Muscle of arm (tissue), 12 donors: ENCODE results near the gene DR1. TPM values are rescaled to one million over a fixed set of nuclear protein-coding genes. Genes with fewer than 3 reads are reported as not detected.
"Not testable (repeated sequence)": the region's sequence is repeated elsewhere in the genome, so short reads cannot be mapped to it uniquely, and the experiment has no call there.

Experiments used
- DNase-seq: peaks from one replicate; pipeline ENCODE4 v3.0.0-alpha.2; 2013
- polyA plus RNA-seq, 12 donors: library from polyadenylated mRNA; unstranded; fragments of 120-200 nt; gene quantifications; one replicate each; pipeline ENCODE4 v1.2.1, GENCODE V29; 2013; ENCODE audit not compliant: insufficient read length in 12 of 12

Gene DR1
- polyA plus RNA-seq, 12 donors, result 36.4 to 85.2 (median 69.9) TPM

DNA sequence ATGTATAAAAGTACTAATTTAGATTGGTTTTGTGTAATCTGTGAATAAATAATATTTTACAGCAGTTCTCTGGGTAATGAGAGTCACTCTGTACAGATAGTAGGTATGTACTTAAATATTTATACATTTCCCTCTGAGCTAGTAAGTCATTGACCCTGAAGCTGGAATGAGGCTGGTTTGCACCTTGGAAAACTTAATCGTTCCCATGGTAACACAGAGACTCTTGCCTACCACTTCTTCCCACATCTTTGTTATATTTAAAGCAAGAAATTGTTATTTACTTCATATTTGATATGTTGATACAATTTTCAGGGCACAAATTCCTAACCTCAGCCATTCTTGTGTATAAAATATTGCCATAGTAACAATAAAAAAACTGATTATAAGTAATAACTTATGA, 13.3 kb upstream of the DR1 start:
- DNase-seq, result no peak

DNA sequence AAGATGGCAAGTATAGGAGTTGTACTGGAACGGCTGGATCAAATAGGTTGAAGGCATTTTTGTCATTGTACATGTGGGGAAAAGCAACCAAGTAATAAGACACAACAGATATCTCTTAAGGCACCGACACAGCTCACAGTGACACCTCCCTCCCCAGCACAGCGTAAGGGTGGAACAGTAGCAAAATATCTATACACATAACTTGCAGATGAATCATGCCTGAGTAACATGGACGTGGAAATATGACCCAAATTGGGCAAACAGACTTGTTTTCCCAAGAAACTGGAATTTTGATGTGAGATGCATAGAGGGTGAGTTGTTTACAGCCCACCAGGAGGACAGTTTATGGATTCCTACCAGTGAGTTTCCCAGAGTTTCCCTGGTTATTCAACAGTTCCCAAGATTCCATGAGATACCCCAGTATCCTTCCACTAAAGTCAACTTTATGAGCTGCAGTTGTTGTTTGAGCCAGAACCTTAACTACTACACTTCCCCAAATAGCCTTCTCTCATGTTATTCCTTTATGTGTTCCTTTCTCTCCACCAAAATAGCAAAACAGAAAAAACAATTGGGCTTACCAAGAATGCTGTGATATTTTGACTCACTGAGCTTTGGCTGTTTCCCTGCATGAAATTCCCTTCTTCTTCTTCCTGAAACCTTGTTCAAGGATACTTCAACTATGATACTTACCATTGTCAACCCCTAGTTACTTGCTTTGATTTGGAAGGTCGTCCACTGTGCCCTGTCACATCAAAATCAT, 7.1 kb upstream of the DR1 start:
- DNase-seq, result no peak

DNA sequence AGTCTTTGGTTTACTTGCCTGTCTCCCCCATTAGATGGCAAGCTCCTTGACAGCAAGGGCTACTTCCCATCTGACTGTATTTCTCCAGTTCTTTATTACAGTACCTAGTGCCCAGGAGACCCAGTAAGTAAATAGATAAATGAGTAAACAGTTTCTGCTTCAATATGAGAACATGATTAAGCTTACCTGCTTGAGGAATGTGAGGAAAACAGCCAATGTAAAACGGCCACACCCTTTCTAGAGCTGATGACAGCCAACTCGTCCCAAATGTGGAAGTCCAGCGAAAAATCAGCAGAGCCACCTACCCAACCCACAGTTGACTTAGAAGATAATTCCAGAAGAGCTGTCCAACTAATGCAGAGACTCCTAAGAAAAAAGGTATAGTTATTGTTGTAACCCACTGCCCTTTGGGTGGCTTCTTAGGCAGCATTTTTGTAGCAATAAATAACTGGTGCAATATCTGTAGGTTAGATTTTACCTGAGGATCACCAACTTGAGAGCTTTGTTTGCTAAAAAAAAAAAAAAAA, 6.5 kb upstream of the DR1 start:
- no peak for DNase-seq

DNA sequence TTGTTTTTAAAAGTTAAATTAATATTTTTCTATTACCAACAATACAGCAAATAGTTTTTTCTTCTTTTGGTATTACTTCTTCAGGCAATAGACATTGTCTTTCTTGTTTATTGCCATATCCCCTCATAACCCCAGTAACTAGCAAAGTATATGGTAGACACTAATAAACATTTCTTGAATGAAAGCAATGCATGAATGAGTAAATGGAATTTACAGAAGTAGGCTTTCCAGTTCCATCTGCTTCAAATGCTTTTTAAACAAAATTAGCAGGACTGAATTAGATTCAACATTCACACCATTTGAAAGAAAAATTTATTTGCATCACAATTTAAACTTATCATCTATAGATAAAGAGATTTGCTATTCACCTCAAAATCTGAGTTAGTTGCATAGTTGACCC, 5.6 kb upstream of the DR1 start:
- no peak for DNase-seq

DNA sequence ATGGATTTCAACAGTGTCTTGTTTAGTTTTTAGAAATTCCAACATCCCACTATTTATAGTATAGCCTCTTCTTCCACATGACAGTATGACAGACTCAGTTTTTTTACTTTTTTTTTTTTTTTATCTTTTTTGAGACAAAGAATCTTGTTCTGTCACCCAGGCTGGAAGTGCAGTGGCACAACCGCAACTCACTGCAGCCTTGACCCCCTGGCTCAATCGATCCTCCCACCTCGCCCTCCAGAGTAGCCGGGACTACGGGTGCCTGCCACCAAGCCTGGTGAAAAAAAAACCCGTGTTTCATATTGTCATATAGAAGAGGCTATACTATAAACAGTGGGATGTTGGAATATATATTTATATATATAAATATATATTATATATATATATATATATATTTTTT, 1.2 kb upstream of the DR1 start:
- DNase-seq, result no peak

DNA sequence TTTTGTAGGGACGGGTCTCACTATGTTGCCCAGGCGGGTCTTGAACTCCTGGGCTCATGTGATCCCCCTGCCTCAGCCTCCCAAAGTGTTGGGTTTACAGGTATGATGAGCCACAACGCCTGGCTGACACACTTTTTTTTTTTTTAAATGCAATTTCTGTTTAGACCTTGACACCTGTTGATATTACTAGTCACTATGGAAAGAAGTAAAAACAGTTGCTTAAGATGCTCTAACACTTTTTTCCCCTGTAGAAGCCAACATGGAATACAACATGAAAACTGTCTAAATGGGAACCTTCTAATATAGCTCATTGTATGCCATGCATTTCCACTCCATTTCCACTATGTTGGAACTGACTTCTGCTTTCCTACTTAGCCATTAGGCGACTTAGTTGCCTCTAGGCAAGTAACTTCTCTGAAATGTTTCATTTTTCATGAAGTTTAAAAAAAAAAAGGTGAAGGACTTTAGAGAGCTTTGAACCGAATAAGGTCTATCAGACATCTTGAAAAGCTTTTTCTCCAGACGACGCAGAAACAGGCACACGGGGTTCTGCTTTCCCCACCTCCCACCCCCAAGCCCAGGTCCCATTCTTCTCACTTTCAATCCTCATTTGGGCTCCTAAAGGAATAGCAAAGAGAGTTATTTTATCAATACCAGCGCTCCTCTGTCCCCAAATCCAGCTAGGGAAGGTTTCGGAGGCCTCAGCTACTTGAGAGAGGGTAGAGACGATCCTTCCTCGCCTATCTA, 648 bp upstream of the DR1 start:
- no peak for DNase-seq

DNA sequence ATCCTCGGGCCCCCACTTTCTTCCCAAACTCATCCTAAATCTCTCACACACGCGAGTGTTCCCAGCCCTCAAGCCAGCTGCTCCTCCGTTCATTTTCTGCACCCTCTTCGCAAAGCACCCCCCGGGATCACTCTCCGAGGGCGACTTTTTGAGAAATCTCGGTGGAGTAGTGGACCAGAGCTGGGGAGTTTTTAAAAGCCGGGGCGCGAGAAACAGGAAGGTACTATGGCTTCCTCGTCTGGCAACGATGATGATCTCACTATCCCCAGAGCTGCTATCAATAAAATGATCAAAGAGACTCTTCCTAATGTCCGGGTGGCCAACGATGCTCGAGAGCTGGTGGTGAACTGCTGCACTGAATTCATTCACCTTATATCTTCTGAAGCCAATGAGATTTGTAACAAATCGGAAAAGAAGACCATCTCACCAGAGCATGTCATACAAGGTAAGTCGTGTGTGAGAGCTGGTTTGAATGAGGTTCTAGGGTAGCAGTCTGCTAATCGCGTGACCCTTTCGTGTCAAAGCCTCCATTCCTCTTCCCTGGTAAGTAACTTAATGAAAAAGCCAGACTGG, 800 bp downstream of the DR1 start:
- DNase-seq, result no peak

DNA sequence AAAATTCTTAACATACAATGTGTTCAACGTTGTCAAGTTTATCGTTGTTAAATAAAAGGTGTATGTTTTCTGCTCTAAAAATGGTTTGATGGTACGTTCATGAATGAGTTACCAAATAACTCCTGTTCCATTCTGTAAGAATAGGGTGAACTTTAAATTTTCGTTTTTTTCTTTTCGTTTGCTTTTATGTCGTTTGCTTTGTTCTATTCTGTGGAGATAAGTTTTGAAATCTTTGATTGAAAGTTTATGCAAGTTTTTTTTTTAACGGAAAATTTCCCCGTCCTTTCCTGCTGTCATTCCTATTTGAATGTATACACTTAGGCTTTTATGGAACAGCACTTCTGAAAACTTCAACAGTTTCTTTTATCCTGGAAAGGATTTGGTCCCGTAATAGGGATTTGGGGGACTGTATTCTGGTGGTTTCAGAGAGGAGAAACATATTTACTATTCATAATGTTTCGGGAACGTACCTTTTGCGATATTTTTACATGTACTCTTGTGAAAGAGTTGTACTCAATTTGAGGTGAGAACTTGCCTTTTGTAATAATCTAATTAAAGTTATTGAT, 1.7 kb downstream of the DR1 start:
- no peak for DNase-seq

DNA sequence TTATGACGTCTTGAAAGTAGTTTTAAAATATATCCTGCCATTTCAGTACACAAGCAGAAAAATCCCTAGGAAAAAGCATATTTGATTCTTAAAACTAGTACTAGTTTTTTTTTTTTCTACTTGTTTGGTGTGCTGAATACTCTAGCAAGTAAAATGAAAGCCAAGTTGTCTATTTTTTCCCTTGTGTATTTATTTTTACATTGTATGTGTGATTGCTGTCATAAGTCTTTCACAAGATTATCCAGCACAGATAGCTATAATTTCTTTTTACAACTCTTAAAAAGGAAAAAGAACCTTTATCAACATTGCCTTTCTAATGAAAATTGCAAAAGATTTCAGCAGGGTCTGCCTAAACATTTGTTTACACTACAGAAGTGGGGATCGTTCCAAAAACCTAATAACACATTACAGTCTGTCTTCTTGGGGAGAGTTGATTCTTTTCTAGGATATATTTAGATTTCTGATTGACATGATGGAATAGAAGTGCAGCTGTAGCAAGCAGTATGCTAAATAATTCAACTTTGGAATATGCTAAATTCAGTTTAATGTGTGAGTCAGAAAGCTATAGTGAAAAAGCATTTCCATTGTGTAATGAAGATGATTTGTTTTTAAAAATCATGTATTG, 2.5 kb downstream of the DR1 start:
- DNase-seq, result no peak

DNA sequence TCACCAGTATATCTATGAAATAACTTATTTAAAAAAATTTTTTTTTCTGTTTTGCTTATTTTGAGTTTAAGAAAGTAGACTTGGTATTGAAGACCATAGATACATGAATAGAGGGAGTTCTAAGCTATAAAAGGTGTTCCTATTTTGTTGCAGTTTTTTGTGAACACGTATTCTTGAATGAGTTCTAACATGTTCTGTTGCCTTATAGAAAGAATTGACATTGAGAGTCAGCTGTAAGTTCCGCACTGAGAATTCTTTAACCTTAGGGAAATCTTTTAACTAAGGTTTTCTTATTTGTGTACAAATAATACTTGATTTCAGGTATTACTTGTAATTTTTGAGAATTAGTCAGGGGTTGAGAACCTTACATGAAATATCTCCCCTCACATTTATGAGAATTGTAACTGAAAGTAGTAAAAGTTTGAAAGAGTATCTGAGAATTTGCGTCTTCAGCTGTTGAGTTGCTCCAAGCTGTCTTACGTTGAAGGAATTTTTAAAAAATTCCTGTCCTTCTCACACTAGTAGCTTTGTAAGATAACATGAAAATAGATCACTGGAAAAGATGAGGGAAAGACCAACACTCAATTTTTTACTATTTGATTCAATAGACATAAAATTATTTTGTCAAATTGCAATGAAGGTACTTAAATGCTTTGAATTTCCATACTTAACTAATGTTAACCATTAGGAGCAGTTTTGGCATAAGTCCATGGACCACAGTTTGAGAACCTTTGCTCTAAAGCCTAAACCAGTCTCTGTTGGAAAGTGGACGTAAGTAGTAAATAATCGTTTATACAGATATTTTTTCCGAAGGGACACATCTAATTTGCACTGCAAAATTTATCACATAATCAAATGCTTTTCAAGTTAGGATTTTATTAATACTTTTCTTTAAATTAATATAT, 3.8 kb downstream of the DR1 start:
- DNase-seq, result no peak

DNA sequence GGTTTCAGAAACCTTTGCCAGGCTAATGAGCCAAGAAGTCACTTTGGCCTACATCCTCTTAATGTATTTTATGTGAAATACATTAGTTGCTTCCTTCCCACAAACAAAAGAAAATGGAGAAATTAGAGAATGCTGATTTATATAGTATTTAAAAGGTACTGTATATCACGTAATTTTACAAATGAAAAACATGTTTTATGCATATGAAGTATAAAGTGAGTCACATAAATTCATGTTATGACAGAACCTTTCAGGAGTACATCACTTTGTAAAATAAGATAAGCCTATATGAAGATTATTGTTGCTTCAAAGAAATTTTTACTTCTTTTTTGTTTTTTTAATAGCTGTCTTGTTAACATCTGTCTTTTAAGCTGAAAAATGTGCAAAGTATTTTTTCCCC, 4.6 kb downstream of the DR1 start:
- DNase-seq, result no peak

DNA sequence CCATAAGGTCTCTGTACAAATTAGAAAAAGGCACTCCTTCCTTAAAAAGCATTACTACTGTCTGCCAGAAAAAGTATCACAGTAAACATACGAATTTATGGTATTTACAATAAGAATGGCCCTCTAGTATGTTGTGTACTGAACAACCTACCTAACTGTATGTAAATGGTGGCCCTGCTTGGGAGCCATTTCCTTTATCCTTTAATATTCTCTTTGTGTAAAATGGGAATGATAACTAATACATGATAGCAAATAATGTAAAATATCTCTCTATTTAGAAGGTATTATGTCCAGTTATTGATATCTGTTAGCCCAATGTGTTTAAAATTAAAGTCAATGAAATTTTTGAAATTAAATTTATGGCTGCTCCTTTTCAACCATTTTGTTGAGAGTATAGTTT, 5.2 kb downstream of the DR1 start:
- no peak for DNase-seq

DNA sequence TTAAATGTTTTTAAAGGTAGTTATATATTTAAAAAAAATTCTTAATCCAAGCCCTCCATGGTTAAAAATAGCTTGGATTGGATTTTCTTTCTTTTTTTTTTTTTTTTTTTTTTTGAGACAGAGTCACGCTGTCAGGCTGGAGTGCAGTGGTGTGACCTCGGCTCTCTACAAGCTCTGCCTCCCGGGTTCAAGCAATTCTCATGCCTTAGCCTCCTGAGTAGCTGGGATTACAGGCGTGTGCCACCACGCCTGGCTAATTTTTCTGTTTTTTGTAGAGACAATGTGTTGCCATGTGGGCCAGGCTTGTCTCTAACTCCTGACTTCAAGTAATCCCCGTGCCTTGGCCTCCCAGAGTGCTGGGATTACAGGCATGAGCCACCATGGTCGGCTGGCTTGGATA, 5.6 kb downstream of the DR1 start:
- not testable (repeated sequence) for DNase-seq

DNA sequence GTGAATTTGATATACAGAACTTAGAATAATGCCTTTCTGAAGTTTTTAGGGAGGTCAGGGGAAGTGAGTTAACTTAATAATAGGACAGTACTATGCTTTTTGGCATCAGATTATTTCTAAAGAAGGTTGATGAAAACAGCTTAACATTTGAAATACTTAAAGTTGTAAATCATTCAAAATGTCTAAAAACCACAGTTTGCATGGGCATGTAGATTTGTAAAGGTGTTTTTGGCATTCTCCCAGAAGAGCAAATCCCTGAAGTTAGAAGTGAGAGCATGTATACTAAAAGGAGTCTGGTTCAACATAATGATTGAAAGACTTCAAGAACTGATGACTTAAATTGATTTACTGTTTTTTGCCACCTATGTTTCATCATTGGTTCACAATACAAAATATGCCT, 6.7 kb downstream of the DR1 start:
- no peak for DNase-seq

DNA sequence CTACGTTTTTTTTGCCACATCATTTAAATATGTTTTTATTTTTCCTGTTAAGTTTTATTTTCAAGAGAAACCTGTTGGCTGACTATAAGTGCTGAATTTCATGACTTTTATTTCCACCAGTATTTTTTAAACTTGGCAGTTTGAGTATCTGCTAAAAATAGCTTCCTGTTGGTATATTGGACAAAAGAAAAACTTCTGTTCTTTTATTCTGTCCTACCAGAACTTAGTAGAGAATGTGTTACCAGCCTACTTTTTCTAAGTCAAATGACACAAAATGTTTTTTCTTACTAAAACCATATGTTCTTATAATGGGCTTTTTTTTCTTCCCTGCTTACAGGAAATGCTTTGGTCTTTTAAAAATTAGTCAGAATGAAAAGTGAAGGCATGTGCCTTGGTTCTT, 7.6 kb downstream of the DR1 start:
- DNase-seq, result no peak

DNA sequence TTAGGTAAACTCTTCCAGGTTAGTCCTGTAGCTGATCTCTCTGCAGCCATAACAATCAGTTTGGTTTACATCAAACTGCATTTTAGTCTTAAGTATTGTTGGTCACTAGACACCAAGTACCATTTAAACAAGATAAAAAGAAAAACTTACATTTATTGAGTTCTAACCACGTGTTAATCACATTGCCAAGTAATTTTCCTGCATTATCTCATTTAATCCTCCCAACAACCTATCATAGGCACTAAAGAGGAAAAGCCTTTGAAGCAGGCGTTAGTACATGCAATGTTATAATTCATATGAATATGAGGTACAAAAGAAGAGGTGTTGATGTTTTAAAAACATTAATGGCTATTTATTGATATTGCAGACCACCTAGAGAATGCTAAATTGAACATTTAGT, 9.0 kb downstream of the DR1 start:
- DNase-seq, result no peak

DNA sequence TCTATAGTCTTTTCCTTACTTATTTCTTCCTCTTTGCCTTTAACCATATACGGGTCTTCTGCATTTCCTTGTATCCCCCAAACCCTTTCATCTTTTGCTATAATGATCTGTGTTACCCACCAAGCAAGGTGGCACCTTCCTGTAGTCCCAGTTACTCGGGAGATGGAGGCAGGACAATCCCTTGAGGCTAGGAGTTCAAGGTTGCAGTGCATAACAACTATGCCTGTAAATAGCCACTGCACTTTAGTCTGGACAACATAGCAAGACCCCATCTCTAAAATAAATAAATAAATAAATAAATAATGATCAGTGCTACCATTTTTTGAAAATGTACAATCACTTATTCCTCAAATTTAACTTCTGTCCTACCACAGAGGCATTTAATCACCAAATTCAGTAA, 11.5 kb downstream of the DR1 start:
- DNase-seq, result no peak

DNA sequence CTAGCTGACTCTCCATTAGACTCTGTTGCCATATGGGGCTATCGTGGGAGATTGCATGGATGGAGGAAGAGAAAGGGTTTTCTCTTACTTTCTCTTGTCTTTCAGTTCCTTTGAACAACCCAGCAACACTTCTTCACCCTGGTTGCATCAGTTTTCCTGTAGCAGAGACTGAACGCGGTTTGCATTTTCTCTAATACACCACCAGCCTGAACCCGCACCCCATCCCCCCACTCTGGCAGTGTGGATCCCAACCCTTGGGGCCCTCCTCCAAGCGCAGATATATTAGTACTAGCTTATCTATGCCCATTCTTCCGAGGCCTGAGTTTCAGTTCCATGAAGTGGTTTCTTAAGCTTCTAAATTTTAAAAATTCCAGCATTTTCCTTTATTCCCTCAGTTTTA, 12.6 kb downstream of the DR1 start:
- DNase-seq, result no peak

DNA sequence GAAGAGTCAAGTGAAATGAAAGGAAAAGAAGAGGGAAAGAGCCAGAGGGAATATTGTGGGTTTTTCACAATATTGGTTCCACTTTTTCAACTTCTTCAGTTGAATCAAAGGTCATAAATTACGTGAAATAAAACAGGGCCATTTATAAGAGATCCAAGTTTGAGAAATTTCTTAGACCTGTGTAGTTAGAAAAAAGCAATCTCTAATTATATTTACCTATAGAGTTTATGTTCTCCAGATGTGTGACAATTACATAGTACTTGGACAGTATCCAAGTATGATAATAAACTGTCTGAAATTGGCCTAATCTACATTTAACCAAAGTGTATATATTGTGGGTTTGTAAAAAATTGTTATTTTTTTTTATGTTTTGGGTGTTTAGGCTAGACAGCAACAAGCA, 14.4 kb downstream of the DR1 start:
- no peak for DNase-seq

DNA sequence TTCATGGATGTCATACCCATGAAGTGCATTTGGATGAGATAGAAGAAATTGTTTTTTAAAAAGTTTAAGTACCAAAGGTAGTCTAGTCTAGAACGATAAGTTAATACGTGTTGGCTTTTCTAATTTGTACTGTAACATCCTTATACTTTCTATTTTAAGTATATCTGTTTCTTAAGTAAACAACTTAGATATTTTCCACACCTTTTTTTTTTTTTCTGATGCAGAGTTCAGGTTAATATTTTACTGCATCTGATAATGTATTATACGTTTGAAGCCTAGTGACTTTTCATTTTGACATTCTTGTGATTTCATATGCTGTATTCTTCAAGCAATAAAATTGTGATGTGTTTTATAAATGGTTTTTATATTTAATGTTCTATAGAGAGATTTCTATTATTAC, 16.5 kb downstream of the DR1 start:
- DNase-seq, result no peak

DNA sequence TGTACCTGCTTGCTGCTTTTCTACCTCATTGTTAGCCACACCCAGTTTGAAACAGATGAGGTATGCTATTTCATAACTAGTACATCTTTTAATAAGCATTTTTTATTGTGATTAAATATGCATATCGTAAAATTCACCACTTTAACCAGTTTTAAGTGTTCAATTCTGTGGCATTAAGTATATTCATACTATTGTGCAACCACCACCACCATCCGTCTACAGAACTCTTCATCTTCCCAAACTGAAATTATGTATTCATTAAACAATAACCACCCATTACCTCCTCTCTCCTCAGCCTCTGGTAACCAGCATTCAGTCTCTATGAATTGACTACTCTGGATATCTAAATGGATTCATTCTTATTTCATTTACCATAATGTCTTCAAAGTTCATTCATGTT, 20.1 kb downstream of the DR1 start:
- no peak for DNase-seq
